ENCODE results near the gene ARFRP1.
A peak's percentile ranks its signal among the peaks of the same experiment; 100 is the strongest.
"Not testable (repeated sequence)": the region's sequence is repeated elsewhere in the genome, so short reads cannot be mapped to it uniquely, and the experiment has no call there.

The ARFRP1 gene

DNA sequence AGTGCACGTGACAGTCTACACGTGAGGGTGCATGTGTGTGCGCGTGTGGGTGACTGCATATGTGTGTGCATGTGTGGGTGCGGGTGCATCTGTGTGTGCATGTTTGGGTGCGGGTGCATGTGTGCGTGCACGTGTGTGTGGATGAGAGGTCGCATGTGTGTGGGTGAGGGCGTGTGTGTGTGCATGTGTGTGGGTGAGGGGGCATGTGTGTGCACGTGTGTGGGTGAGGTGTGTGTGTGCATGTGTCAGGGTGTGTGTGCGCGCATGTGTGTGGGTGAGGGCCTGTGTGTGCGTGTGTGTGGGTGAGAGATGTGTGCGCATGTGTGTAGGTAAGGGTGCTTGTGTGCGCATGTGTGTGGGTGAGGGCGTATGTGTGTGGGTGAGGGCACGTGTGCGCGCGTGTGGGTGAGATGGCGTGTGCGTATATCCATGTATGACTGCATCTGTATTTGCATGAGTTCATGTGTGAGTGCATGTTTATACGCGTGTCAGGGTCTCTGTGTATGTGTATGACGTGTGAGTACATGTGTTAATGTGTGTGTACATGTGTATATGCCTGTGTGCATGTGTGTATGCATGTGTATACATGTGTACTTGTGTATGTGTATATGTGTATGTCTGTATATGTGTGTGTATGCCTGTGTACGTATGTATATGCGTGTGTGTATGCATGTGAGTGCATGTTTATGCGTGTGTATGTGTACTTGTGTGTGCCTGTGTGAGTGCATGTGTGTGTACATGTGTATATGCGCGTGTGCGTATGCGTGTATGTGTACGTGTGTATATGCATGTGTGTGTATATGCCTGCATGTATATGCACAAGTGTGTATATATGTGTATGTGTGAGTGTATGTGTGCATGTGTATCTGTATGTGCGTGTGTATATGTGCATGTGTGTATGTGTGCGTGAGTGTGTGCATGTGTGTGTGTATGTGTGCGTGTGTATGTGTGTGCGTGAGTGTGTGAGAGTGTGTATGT lies 24.6 kb upstream of the ARFRP1 start:
- H3K4me3 Mint-ChIP-seq = no peak overlapping the region
- H3K27me3 Mint-ChIP-seq = no peaks in the 10 kb centered on the region
- no peaks in the 10 kb centered on the region for H3K9me3 Mint-ChIP-seq
- no peak overlapping the region for H3K27ac Mint-ChIP-seq
- H3K4me1 Mint-ChIP-seq = peaks cover 41% of the 10 kb centered on the region
- DNase-seq = no peak
- H3K36me3 Mint-ChIP-seq = peaks cover 49% of the 10 kb centered on the region
- CTCF ChIA-PET = no interaction called here

DNA sequence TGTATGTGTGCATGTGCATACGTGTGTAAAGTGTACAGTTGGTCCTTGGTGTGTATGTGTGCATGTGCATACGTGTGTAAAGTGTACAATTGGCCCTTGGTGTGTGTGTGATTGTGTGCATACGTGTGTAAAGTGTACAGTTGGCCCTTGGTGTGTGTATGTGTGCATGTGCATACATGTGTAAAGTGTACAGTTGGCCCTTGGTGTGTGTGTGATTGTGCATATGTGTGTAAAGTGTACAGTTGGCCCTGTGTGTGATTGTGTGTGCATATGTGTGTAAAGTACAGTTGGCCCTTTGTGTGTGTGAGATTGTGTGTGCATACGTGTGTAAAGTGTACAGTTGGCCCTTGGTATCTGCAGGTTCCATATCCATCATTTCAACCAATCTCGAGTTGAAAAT lies 23.6 kb upstream of the ARFRP1 start:
- Mint-ChIP-seq H3K4me1 (peaks cover 49% of the 10 kb centered on the region), H3K27ac (no peak overlapping the region), H3K9me3 (peaks cover 3% of the 10 kb centered on the region), H3K4me3 (no peak overlapping the region), H3K36me3 (peaks cover 46% of the 10 kb centered on the region), H3K27me3 (no peaks in the 10 kb centered on the region)
- no peak for DNase-seq
- CTCF ChIA-PET = no interaction called here

DNA sequence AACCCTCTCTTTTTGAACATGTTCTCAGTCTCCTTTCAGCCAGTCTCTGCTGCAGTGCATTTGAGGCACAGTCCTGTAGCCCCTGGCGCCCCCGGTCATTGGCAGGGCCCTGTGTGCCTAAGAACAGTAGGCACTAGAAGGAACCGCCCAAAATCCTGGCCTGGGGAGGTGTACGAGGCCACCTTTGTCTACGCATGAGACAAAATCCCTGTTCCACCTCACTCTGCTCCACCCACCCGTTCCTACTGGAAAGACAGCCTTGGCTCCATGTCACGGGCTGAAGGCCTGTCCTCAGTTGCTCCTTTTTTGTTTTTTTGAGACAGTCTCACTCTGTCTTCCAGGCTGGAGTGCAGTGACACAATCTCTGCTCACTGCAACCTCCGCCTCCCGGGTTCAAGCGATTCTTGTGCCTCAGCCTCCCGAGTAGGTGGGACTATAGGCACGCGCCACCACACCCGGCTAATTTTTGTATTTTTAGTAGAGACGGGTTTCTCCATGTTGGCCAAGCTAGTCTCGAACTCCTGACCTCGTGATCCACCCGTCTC lies 22.5 kb upstream of the ARFRP1 start:
- CTCF ChIA-PET, H3K27ac Mint-ChIP-seq, H3K4me3 Mint-ChIP-seq, H3K27me3 Mint-ChIP-seq, H3K9me3 Mint-ChIP-seq: not testable (repeated sequence)
- Mint-ChIP-seq H3K4me1 (peaks cover 42% of the 10 kb centered on the region), H3K36me3 (peaks cover 41% of the 10 kb centered on the region)
- peak; percentile 21 for DNase-seq

- H3K27me3 Mint-ChIP-seq, DNase-seq, H3K27ac Mint-ChIP-seq, H3K4me3 Mint-ChIP-seq: not testable (repeated sequence)
- CTCF ChIA-PET = interaction anchor here (1.4 kb wide), 1 partner anchor 11 kb away, joined by 3 read pairs; no protein-coding TSS in a partner anchor
- Mint-ChIP-seq H3K4me1 (peaks cover 33% of the 10 kb centered on the region), H3K36me3 (peaks cover 61% of the 10 kb centered on the region), H3K9me3 (peaks cover 18% of the 10 kb centered on the region)
Measured at GRCh38 chr20:63722967-63723622, 15.3 kb upstream of the ARFRP1 start.

- Mint-ChIP-seq H3K9me3 (peaks cover 19% of the 10 kb centered on the region), H3K27me3 (no peaks in the 10 kb centered on the region), H3K36me3 (peaks cover 68% of the 10 kb centered on the region), H3K4me1 (peaks cover 19% of the 10 kb centered on the region), H3K27ac (peak overlapping the region; percentile 9), H3K4me3 (no peak overlapping the region)
- DNase-seq = no peak
- CTCF ChIA-PET = interaction anchor here (1.6 kb wide), 1 partner anchor 10 kb away, joined by 4 read pairs; the partner anchor contains the start of genes ARFRP1 and ZGPAT
Measured at GRCh38 chr20:63718996-63719395, 11.2 kb upstream of the ARFRP1 start.

- Mint-ChIP-seq H3K36me3 (peaks cover 77% of the 10 kb centered on the region), H3K4me1 (peaks cover 31% of the 10 kb centered on the region)
- CTCF ChIA-PET = interaction anchor here (1.2 kb wide), 1 partner anchor 22 kb away, joined by 3 read pairs; the partner anchor contains the start of gene LIME1
Measured at GRCh38 chr20:63714858-63715257, 7.1 kb upstream of the ARFRP1 start.

DNA sequence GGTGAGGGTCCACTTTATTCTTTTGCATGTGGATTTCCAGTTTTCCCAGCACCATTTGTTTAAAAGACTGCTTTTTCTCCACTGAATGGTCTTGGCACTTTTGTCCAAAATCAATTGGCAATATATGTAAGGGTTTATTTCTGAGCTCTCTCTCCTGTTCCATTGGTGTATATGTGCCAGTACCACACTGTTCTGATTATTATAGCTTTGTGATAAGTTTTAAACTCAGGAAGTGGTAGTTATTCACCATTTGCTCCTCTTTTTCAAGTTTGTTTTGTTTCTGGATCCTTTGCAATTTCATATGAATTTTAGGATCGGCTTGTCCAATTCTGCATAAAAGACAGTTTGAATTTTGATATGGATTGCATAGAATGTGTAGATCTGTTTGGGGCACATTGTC lies 4.4 kb upstream of the ARFRP1 start:
- CTCF ChIA-PET = interaction anchor here (0.6 to 0.9 kb wide), 2 partner anchors 11 to 24 kb away, joined by 3 read pairs; partner anchors contain the start of gene LIME1
- H3K4me3 Mint-ChIP-seq = no peak overlapping the region
- peaks cover 44% of the 10 kb centered on the region for H3K4me1 Mint-ChIP-seq
- H3K9me3 Mint-ChIP-seq = peaks cover 17% of the 10 kb centered on the region
- H3K27me3 Mint-ChIP-seq = no peaks in the 10 kb centered on the region
- no peak for DNase-seq
- H3K27ac Mint-ChIP-seq = peak overlapping the region; percentile 39
- peaks cover 65% of the 10 kb centered on the region for H3K36me3 Mint-ChIP-seq

More at GRCh38 chr20:63714858-63715257, 7.1 kb upstream of the ARFRP1 start:
- Mint-ChIP-seq H3K9me3 (peaks cover 23% of the 10 kb centered on the region), H3K4me3 (no peak overlapping the region), H3K27me3 (no peaks in the 10 kb centered on the region), H3K27ac (no peak overlapping the region)
- DNase-seq = no peak

DNA sequence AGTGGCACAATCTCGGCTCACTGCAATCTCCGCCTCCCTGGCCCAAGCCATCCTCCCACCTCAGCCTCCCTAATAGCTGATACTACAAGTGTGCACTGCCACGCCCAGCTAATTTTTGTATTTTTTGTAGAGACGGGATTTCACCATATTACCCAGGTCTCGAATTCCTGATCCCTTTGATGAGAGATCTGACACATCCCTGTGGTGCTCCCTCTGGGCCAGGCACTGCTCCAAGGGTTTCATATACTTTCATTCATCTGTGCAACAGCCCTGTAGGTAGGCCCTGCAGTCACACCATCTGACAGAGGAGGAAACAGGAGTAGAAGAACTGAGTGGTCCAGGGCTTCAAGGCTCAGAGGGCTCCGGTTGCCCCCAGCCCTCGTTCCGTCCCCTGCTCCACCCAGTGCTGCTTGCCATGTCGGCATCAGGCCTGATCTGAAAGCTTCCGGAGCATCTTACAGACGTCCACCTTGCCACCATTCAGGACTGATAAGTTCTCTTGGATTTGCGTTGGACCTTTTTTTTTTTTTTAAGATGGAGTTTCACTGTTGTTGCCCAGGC lies 3.4 kb upstream of the ARFRP1 start:
- Mint-ChIP-seq H3K36me3 (peaks cover 64% of the 10 kb centered on the region), H3K9me3 (peaks cover 17% of the 10 kb centered on the region), H3K4me3 (peak overlapping the region; percentile 33), H3K27me3 (no peaks in the 10 kb centered on the region), H3K4me1 (peaks cover 51% of the 10 kb centered on the region), H3K27ac (no peak overlapping the region)
- CTCF ChIA-PET = interaction anchor here (0.9 kb wide), 1 partner anchor 25 kb away, joined by 3 read pairs; the partner anchor contains the start of gene LIME1
- DNase-seq = no peak

DNA sequence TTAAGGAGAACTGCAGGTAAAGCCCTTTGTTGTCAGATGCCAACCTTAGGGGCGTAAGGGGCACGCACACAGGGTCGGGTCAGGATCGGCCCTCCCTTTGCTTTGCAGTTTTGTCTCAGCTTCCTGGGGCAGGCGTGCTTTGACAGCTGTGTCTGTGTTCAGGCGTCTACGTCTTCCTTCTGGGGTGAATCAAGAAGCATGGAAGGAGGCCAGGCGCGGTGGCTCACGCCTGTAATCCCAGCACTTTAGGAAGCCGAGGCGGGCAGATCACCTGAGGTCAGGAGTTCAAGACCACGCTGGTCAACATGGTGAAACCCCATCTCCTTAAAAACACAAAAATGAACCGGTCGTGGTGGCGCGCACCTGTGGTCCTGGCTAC lies 1.4 kb upstream of the ARFRP1 start:
- peak; percentile 20 for DNase-seq
- CTCF ChIA-PET = interaction anchor here (1.5 to 2.0 kb wide), 2 partner anchors 10 to 30 kb away, joined by 4 to 8 read pairs; partner anchors contain the start of gene SLC2A4RG
- H3K36me3 Mint-ChIP-seq = peaks cover 64% of the 10 kb centered on the region
- H3K4me1 Mint-ChIP-seq = peaks cover 49% of the 10 kb centered on the region
- no peak overlapping the region for H3K27ac Mint-ChIP-seq
- H3K27me3 Mint-ChIP-seq = no peaks in the 10 kb centered on the region
- peaks cover 5% of the 10 kb centered on the region for H3K9me3 Mint-ChIP-seq
- H3K4me3 Mint-ChIP-seq = peak overlapping the region; percentile 80

DNA sequence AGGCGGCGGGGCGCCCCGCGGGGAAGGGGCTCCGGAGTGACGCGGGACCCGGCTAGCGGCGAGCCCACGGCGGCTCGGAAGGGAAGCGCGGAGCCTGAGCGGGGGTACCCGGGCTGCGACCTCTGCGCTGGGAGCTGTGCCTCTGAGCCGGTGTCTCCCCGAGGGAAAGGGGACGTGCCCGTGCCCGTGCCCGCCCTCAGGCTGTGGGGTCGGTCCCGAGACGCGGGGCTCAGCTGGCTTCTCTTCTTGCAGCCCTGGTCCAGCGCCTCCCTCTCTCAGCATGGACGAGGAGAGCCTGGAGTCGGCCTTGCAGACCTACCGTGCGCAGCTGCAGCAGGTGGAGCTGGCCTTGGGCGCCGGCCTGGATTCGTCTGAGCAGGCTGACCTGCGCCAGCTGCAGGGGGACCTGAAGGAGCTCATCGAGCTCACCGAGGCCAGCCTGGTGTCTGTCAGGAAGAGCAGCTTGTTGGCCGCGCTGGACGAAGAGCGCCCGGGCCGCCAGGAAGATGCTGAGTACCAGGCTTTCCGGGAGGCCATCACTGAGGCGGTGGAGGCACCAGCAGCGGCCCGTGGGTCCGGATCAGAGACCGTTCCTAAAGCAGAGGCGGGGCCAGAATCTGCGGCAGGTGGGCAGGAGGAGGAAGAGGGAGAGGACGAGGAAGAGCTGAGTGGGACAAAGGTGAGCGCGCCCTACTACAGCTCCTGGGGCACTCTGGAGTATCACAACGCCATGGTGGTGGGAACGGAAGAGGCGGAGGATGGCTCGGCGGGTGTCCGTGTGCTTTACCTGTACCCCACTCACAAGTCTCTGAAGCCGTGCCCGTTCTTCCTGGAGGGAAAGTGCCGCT lies 749 bp upstream of the ARFRP1 start:
- Mint-ChIP-seq H3K36me3 (peaks cover 61% of the 10 kb centered on the region), H3K9me3 (peaks cover 5% of the 10 kb centered on the region), H3K27me3 (no peaks in the 10 kb centered on the region), H3K4me1 (peaks cover 49% of the 10 kb centered on the region), H3K4me3 (peak overlapping the region; percentile 80), H3K27ac (peak overlapping the region; percentile 71)
- peak; percentile 23 for DNase-seq
- CTCF ChIA-PET = interaction anchor here (0.9 to 2.9 kb wide), 10 partner anchors 10 to 171 kb away, joined by 3 to 14 read pairs (median 5); partner anchors contain the start of genes LIME1, PTK6, SLC2A4RG and TPD52L2

GRCh38 chr20:63706852-63707557 lies 771 bp downstream of the ARFRP1 start:
- Mint-ChIP-seq H3K4me3 (peak overlapping the region; percentile 80), H3K27me3 (no peaks in the 10 kb centered on the region), H3K36me3 (peaks cover 50% of the 10 kb centered on the region), H3K27ac (peak overlapping the region; percentile 80), H3K9me3 (no peaks in the 10 kb centered on the region), H3K4me1 (peaks cover 46% of the 10 kb centered on the region)
- CTCF ChIA-PET = interaction anchor here (0.6 to 2.9 kb wide), 16 partner anchors 9 to 267 kb away, joined by 3 to 14 read pairs (median 3); partner anchors contain the start of genes PTK6, SLC2A4RG and TPD52L2
- DNase-seq = peak; percentile 82

DNA sequence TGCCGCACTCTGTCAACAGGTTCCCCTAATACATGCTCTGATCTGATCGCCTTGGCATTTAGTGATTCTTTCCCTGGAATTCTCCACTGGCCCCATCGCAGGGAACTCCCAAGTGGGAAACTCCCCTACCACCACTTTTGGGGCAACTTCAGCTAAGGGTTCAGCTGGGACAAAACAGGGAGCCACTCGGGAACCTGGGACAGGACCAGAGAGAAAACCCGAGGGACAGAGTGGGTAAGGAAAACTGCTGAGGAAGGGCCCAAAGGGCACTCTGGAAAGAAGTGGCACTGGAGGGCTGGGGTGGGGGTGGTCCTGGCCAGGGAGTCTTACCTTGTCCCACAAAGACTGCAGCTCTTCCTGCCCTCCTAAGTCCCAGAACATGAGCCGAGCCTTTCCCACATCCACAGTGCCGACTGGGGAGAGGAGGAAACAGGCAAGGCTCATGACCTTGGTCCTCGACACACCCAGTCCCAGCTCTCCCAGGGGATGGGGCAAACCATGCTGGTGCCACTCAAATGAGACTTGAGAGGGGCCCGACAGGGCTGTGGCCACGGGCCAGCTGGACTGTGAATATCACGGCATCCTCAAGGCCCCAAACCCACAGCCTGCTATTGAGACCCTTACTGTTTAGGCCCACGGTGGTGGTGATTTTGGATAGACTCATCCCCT lies 1.6 kb downstream of the ARFRP1 start:
- H3K27ac Mint-ChIP-seq = peak overlapping the region; percentile 80
- DNase-seq = peak; percentile 19
- peaks cover 43% of the 10 kb centered on the region for H3K36me3 Mint-ChIP-seq
- no peaks in the 10 kb centered on the region for H3K9me3 Mint-ChIP-seq
- H3K4me3 Mint-ChIP-seq = peak overlapping the region; percentile 80
- CTCF ChIA-PET = interaction anchor here (0.6 to 2.9 kb wide), 8 partner anchors 31 to 158 kb away, joined by 3 to 14 read pairs (median 4); partner anchors contain the start of genes LIME1, SLC2A4RG and TPD52L2
- H3K4me1 Mint-ChIP-seq = peaks cover 42% of the 10 kb centered on the region
- no peaks in the 10 kb centered on the region for H3K27me3 Mint-ChIP-seq
